Measurements from ENCODE around the gene IFIT1B.

- TF ChIP-seq CTCF (IDR thresholded peaks at IDR 0.05) (no peak), POLR2A (IDR thresholded peaks at IDR 0.05) (no peak)
Observed at GRCh38 chr10:89426230-89426868, 48.5 kb downstream of the IFIT1B start.
